ENCODE results near the gene SLC15A4.

The SLC15A4 gene

GRCh38 chr12:128829861-128830504 lies 6.2 kb upstream of the SLC15A4 start:
- no peak for TF ChIP-seq GATA1 (IDR thresholded peaks at IDR 0.05; ENCODE audit: low read depth, low read length)
- TF ChIP-seq POLR2A (IDR thresholded peaks at IDR 0.05; ENCODE audit: low read length): no peak
- no peak for DNase-seq

GRCh38 chr12:128827724-128828123 lies 4.0 kb upstream of the SLC15A4 start:
- DNase-seq: no peak

GRCh38 chr12:128825835-128826234 lies 2.1 kb upstream of the SLC15A4 start:
- TF ChIP-seq GATA1 (IDR thresholded peaks at IDR 0.05; ENCODE audit: low read depth, low read length) (no peak), POLR2A (IDR thresholded peaks at IDR 0.05; ENCODE audit: low read length) (no peak)
- no peak for DNase-seq

More at GRCh38 chr12:128827724-128828123, 4.0 kb upstream of the SLC15A4 start:
- TF ChIP-seq GATA1 (IDR thresholded peaks at IDR 0.05; ENCODE audit: low read depth, low read length) (no peak), POLR2A (IDR thresholded peaks at IDR 0.05; ENCODE audit: low read length) (no peak)

DNA sequence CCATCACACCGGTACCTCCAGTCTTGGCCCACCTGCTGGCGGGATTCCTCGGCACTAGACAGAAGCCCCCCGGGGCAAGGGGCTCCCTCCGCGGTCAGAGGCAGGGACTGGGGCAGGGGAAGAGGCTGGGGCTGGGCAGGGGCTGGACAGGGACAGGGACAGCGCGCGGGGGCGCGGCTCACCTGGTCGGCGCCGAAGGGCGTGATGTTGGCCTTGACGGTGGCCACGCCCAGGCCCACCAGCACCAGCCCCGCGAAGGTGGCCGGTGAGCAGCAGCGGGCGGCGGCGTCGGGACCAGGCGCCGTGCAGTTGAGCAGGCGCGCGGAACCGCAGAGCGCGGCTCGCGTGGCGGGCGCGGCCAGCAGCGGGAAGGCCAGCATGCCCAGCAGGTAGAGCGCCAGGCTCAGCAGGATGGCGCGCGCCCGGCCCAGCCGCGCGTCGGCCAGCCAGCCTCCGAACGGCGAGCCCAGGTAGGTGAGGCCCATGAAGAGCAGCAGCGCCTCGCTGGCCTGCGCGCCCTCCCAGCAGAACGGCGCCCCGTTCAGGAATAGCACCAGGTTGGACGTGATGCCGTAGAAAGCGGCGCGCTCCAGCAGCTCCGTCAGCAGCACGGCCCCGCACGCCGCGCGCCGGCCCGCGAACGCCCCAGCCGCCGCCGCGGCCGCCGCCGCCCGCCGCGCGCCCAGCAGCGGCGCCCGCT lies 392 bp downstream of the SLC15A4 start:
- TF ChIP-seq GATA1 (IDR thresholded peaks at IDR 0.05; ENCODE audit: low read depth, low read length): no peak
- no peak for TF ChIP-seq POLR2A (IDR thresholded peaks at IDR 0.05; ENCODE audit: low read length)
- peak; percentile 65 to 71 for DNase-seq

- no peak for DNase-seq
Observed at GRCh38 chr12:128820723-128821432, 2.9 kb downstream of the SLC15A4 start.

GRCh38 chr12:128820253-128820652 lies 3.5 kb downstream of the SLC15A4 start:
- DNase-seq: no peak
- TF ChIP-seq POLR2A (IDR thresholded peaks at IDR 0.05; ENCODE audit: low read length) (no peak), GATA1 (IDR thresholded peaks at IDR 0.05; ENCODE audit: low read depth, low read length) (no peak)

More at GRCh38 chr12:128820723-128821432, 2.9 kb downstream of the SLC15A4 start:
- no peak for TF ChIP-seq GATA1 (IDR thresholded peaks at IDR 0.05; ENCODE audit: low read depth, low read length)
- TF ChIP-seq POLR2A (IDR thresholded peaks at IDR 0.05; ENCODE audit: low read length): no peak

- no peak for DNase-seq
- no peak for TF ChIP-seq GATA1 (IDR thresholded peaks at IDR 0.05; ENCODE audit: low read depth, low read length)
- TF ChIP-seq POLR2A (IDR thresholded peaks at IDR 0.05; ENCODE audit: low read length): no peak
Observed at GRCh38 chr12:128819293-128820144, 4.2 kb downstream of the SLC15A4 start.

DNA sequence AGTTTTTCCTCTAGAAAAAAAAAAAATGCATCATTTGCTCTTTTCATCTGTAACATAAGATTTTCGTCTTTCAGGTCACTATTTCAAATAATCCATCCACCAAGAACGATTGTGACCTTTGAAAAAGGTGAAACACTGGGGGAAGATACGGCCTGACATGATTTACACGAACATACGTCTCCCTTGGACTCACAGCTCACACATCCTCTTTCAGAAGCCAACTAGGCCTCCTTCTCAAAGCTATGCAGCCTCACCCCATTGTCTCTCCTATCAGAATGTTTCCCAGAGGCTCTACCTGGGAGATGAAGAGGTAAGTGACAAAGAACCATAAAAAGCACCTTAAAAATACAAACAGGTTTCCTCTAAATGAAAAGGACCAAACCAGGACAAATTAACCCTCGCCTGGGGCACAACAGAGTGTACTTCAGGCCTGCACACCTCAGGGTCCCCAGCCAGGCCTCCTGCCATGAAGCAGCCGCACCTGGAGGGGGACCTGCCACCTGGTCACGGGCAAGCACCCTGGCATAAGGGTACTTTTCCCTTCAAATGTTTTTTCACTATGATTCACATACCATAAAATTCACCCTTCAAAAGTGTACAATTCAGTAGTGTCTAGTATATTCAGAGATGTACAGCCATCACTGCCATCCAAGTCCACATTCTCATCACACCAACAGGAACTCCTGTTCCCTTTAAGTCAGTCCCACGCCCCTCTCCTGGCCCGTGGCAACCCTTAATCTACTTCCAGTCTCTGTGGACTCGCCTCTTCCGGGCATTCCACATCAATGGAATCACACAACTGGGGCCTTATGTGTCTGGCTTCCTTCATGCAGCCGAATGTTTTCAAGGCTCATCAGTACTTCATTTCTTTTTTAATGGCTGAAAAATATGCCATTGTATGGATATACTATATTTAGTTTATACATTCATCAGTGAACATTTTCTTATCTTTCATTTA lies 5.4 kb downstream of the SLC15A4 start:
- TF ChIP-seq POLR2A (IDR thresholded peaks at IDR 0.05; ENCODE audit: low read length) (no peak), GATA1 (IDR thresholded peaks at IDR 0.05; ENCODE audit: low read depth, low read length) (no peak)

GRCh38 chr12:128817111-128818015 lies 6.4 kb downstream of the SLC15A4 start:
- DNase-seq: no peak
- TF ChIP-seq POLR2A (IDR thresholded peaks at IDR 0.05; ENCODE audit: low read length) (no peak), GATA1 (IDR thresholded peaks at IDR 0.05; ENCODE audit: low read depth, low read length) (no peak)

More for the DNA sequence above, 5.4 kb downstream of the SLC15A4 start:
- no peak for DNase-seq

DNA sequence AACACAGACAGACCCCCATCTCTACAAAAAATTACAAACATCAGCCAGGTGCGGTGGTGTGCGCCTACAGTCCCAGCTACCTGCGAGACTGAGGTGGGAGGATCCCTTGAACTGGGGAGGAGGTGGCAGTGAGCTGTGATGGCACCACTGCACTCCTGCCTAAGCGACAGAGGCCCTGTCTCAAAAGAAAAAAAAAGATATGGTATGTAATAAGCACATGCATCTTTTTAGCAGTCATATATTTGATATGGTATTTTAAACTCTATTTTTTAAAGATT lies 7.2 kb downstream of the SLC15A4 start:
- TF ChIP-seq POLR2A (IDR thresholded peaks at IDR 0.05; ENCODE audit: low read length) (no peak), GATA1 (IDR thresholded peaks at IDR 0.05; ENCODE audit: low read depth, low read length) (no peak)
- DNase-seq: no peak

DNA sequence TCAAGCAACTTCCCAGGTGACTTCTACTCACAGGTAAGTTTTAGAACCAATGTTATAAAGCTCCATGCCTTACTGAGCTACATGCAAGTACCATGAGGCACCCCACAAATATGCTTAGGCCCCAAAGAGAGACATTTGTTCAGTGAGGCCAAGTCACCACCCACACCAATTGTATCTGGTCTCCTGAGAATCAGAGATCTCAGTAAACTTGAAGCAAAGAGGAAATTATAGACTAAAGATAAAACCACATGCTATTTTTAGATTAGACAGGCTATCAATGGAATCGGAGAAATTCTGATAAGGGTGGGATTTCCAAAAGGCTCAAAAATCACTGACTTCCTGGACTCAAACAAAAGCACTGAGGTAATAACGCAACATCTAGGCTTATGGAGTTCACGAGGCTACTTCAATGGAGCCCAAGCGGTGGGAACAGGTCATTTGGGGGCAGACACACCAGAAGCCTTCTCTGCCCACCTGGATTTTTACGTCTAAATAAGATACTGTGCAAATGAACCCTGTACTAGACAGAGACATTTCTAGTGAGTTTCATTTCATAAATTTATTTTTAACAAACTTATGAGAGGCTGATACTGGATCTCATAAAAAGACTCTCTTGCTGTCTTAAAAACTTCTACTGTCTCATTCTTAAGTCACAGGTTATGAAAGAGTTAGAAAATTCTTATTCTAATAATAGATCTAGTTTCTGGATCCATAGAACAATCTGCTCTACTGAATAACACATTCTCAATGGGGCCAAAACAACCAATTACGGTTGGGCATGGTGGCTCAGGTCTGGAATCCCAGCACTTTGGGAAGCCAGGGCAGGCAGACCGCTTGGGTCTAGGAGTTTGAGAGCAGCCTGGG lies 7.7 kb downstream of the SLC15A4 start:
- TF ChIP-seq POLR2A (IDR thresholded peaks at IDR 0.05; ENCODE audit: low read length): no peak
- no peak for DNase-seq
